ENCODE data around the gene TTC28.

GRCh38 chr22:28025333-28025732 lies 654.3 kb downstream of the TTC28 start:
- TF ChIP-seq ZNF274 (IDR thresholded peaks at IDR 0.05; ENCODE audit: low read depth, low read length) (no peak), SUZ12 (IDR thresholded peaks at IDR 0.05; ENCODE audit: extremely low read depth, insufficient read depth, insufficient read length) (no peak), YY1 (IDR thresholded peaks at IDR 0.05; ENCODE audit: insufficient read depth, insufficient read length) (no peak)
